T-helper 9 cell (primary cell): ENCODE data around the gene TBC1D20.
"Not testable (repeated sequence)": the region's sequence is repeated elsewhere in the genome, so short reads cannot be mapped to it uniquely, and the experiment has no call there.

Source experiments
- DNase-seq: peaks from one replicate; pipeline ENCODE4 v3.0.0-alpha.2; 2020

Gene TBC1D20

GRCh38 chr20:400454-401275 lies 61.7 kb downstream of the TBC1D20 start:
- DNase-seq: no peak

DNA sequence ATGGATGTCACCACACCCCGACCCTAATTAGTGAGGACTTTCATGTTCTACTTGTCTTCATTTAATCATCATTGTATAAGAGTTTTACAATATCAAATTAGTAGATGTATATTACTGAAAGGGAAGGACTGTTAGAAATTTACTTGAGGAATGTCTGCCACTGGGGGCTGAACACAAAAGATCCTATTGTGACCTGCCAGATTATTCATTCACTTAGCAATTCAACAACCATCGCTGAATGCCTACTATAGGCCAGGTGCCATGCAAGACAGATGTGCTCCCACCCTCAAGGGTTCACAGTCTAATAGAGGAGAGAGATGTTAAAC lies 62.2 kb downstream of the TBC1D20 start:
- DNase-seq: no peak

DNA sequence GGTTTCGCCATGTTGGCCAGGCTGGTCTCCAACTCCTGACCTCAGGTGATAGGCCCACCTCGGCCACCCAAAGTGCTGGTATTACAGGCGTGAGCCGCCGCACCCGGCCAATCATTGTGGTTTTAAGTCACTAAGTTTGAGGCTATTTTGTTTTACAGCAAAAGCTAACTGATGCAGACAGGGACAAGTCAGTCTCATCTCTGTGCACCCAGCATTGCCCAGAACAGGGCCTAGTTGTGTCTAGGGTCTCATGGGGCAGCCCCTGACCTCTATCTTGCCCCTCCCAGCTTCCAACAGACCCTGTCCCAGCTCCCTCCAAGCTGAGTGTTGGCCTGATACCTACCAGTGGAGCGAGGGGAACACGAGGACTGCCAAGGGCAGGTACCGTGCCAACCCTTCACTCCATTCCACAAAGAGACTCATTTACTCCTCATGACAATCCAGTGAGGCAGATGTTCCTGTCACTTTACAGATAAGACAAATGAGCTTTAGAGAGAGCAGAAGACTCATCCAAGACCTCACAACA lies 63.1 kb downstream of the TBC1D20 start:
- no peak for DNase-seq

DNA sequence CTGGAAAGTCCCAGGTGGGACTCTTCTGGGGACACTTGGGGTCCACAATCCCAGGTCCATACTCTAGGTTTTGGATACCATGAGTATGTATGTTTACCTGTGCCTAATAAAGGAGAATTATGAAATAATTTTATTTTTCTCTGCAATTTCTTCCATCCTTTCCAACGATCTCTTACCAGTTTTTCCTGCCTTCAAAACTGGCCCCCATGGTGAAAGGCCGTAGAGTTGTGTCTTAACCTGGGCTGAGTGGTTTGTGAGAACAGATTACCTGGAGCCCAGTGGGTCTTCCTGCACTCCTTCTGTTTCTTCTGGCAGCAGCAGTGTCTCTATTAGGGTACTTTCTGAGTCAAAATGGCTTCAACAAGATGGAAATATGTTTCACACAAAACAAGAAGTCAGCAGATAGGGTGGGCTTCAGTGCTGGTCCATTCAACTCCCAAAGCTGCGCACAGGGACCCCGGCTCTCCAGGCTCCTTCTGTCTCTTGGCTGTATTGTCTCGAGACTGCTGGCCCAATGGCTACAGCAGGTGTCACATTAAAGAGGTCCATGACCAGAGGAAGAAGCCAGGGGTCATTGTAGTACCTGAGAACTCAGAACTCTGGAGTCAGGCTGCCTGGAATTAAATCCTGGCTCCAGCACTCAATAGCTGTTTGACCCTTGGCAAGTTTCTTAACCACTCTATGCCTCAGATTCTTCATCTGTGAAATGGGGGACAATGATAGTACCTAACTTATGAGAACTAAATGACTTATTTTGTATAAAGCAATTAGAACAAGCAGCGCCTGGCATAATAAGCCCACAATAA lies 64.7 kb downstream of the TBC1D20 start:
- DNase-seq: no peak

- DNase-seq: no peak
These were observed 65.5 kb downstream of the TBC1D20 start for GRCh38 chr20:396619-397431.

DNA sequence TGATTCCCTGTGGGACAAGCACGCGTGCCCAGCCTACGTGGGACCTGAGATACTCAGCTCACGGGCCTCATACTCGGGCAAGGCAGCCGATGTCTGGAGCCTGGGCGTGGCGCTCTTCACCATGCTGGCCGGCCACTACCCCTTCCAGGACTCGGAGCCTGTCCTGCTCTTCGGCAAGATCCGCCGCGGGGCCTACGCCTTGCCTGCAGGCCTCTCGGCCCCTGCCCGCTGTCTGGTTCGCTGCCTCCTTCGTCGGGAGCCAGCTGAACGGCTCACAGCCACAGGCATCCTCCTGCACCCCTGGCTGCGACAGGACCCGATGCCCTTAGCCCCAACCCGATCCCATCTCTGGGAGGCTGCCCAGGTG lies 66.1 kb downstream of the TBC1D20 start:
- DNase-seq: no peak

DNA sequence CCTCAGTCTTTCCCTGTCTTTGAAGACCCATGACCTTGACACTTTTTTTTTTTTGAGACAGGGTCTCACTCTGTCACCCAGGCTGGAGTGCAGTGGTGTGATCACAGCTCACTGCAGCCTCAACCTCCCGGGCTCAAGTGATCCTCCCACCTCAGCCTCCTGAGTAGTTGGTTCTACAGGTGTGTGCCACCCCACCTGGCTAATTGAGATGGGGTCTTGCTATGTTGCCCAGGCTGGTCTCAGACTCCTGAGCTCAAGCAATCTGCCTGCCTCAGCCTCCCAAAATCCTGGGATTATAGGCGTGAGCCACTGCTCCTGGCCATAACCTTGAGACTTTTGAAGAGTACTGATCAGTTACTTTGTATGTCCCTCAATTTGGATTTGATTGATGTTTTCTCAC lies 69.0 kb downstream of the TBC1D20 start:
- not testable (repeated sequence) for DNase-seq

DNA sequence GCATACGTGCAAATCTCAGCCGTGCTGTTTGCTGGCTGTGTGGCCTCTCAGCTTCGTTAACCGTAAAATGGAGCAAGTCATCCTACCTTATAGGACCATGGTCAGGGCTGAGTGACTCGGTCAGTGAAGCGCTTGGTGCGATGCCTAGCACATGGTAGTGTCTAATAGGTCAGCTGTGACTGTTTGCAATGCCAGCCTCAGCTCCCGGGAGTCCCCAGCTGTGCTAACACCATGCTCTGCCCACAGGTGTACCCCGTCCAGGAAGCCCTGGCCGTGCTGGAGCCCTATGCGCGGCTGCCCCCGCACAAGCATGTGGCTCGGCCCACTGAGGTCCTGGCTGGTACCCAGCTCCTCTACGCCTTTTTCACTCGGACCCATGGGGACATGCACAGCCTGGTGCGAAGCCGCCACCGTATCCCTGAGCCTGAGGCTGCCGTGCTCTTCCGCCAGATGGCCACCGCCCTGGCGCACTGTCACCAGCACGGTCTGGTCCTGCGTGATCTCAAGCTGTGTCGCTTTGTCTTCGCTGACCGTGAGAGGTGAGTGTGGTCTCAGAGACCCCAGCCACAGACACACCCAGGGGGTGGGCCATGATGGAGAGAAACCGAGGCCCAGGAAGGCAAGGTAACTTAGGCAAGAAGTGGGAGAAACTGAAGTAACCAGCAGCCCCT lies 71.2 kb downstream of the TBC1D20 start:
- DNase-seq: no peak

- DNase-seq: no peak
These were observed 73.1 kb downstream of the TBC1D20 start for GRCh38 chr20:389220-389619.

DNA sequence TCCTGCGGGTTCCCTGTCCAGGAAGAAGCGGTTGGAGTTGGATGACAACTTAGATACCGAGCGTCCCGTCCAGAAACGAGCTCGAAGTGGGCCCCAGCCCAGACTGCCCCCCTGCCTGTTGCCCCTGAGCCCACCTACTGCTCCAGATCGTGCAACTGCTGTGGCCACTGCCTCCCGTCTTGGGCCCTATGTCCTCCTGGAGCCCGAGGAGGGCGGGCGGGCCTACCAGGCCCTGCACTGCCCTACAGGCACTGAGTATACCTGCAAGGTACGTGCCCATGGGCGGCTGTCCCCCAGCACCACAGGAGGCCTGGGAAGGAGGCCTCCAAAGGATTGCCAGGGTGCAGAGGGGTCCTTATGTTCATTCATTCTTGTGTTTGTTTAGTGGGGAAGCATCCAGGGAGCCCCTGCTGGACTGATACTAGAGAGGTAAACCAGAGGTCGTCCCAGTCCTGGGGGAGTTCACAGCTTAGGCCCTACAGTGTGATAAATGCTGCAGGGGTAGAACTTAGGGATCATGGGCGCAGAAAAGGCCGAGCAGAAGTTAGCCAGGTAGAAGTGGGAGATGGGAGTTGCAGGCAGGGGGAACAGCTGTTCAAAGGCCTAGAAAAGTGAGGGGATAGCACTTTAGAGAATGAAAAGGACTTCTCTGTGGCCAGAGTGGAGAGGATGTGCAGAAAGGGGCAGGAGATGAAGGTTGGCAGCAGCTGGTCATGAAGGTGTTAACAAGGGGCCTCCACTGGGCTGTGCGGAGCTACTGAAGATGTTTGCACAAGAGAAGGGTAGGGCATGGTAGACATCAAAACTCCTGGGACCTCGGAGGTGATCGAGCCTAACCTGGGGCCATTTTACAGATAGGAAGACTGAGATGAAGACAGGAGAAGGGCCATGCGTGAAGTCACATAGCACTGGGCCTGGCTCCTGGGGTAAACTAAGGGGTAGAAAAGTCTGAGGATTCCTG lies 74.0 kb downstream of the TBC1D20 start:
- no peak for DNase-seq

DNA sequence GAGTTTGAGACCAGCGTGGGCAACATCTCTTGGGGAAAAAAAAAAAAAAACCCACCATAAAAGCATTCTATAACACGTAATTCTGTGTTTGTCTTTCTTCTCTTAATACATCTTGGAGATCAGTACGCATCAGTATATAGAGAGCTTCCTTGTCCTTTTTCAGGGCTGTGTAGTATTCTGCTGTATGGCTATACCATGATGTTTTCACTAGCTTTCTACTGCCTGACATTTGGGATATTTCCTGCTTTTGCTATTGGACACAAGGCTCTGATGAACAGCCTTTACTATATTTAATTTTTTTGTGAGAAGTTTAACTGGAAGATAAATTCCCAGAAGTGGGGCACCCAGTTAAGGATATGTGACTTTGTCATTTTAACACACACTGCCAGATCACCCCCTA lies 74.8 kb downstream of the TBC1D20 start:
- no peak for DNase-seq

DNA sequence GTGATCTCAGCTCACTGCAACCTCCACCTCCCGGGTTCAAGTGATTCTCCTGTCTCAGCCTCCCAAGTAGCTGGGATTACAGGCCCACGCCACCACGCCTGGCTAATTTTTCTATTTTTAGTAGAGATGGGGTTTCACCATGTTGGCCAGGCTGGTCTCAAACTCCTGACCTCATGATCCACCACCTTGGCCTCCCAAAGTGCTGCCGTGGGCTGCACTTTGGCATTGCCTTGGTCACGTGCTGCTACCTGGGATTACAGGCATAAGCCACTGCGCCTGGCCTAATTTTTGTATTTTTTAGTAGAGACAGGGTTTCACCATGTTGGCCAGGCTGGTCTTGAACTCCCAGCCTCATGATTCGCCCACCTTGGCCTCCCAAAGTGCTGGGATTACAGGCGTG lies 75.7 kb downstream of the TBC1D20 start:
- not testable (repeated sequence) for DNase-seq
